Mesothelial cell of epicardium (in vitro differentiated cells): ENCODE data around the gene TXN. TPM values are rescaled to one million over a fixed set of nuclear protein-coding genes. Genes with fewer than 3 reads are reported as not detected.

ENCODE experiments used
- DNase-seq, 2 experiments: peaks; one replicate each; pipeline ENCODE4 v3.0.0; 2021; ENCODE audit warnings: low spot score in 2 of 2; ENCODE audit not compliant: unreplicated experiment in 2 of 2
- H3K27ac Mint-ChIP-seq: 2 replicates; pipeline ENCODE4 v1.8.0; 2021; ENCODE audit warnings: mixed read lengths
- H3K27me3 Mint-ChIP-seq: 2 replicates; pipeline ENCODE4 v1.8.0; 2021; ENCODE audit warnings: low read depth, mixed read lengths
- H3K36me3 Mint-ChIP-seq: 2 replicates; pipeline ENCODE4 v1.8.0; 2021; ENCODE audit warnings: mixed read lengths
- H3K4me1 Mint-ChIP-seq: 2 replicates; pipeline ENCODE4 v1.8.0; 2021; ENCODE audit warnings: mixed read lengths
- H3K4me3 Mint-ChIP-seq: 2 replicates; pipeline ENCODE4 v1.8.0; 2021; ENCODE audit warnings: mild to moderate bottlenecking, moderate library complexity, mixed read lengths
- H3K9me3 Mint-ChIP-seq: 2 replicates; pipeline ENCODE4 v1.8.0; 2021; ENCODE audit warnings: mixed read lengths
- total RNA-seq: library from RNA; stranded (reverse); gene quantifications from 3 replicates; pipeline ENCODE4 v1.2.1, GENCODE V29; 2021
- TF ChIP-seq, protein P1 (sequence below): fragments of 200-600 bp; sonication (generic); IDR thresholded peaks from one replicate; pipeline ENCODE4 v1.5.0; 2021; ENCODE audit warnings: antibody characterized with exemption; ENCODE audit not compliant: unreplicated experiment

Gene TXN
- total RNA-seq, 1 donor from 2014 or later: 114 TPM

DNA sequence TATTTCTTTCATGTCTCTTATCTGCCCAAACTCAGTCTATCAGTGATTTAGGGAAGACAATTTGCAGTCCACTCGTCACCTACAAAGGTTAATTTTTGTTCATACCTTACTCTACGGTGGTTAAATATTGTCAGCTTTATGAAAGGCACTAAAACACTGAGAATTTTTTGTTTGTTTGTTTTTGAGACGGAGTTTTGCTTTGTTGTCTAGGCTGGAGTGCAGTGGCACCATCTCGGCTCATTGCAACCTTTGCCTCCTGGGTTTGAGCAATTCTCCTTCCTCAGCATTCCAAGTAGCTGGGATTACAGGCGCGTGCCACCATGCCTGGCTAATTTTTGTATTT is 26.4 kb upstream of the TXN start:
- H3K36me3 Mint-ChIP-seq: no peaks in the 10 kb centered on the region
- TF ChIP-seq, protein P1, sequence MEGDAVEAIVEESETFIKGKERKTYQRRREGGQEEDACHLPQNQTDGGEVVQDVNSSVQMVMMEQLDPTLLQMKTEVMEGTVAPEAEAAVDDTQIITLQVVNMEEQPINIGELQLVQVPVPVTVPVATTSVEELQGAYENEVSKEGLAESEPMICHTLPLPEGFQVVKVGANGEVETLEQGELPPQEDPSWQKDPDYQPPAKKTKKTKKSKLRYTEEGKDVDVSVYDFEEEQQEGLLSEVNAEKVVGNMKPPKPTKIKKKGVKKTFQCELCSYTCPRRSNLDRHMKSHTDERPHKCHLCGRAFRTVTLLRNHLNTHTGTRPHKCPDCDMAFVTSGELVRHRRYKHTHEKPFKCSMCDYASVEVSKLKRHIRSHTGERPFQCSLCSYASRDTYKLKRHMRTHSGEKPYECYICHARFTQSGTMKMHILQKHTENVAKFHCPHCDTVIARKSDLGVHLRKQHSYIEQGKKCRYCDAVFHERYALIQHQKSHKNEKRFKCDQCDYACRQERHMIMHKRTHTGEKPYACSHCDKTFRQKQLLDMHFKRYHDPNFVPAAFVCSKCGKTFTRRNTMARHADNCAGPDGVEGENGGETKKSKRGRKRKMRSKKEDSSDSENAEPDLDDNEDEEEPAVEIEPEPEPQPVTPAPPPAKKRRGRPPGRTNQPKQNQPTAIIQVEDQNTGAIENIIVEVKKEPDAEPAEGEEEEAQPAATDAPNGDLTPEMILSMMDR: no peak
- H3K4me3 Mint-ChIP-seq: no peak overlapping the region
- peaks cover 10% of the 10 kb centered on the region for H3K4me1 Mint-ChIP-seq
- H3K27me3 Mint-ChIP-seq: peaks cover 3% of the 10 kb centered on the region
- DNase-seq: no peak
- no peak overlapping the region for H3K27ac Mint-ChIP-seq
- H3K9me3 Mint-ChIP-seq: no peaks in the 10 kb centered on the region

DNA sequence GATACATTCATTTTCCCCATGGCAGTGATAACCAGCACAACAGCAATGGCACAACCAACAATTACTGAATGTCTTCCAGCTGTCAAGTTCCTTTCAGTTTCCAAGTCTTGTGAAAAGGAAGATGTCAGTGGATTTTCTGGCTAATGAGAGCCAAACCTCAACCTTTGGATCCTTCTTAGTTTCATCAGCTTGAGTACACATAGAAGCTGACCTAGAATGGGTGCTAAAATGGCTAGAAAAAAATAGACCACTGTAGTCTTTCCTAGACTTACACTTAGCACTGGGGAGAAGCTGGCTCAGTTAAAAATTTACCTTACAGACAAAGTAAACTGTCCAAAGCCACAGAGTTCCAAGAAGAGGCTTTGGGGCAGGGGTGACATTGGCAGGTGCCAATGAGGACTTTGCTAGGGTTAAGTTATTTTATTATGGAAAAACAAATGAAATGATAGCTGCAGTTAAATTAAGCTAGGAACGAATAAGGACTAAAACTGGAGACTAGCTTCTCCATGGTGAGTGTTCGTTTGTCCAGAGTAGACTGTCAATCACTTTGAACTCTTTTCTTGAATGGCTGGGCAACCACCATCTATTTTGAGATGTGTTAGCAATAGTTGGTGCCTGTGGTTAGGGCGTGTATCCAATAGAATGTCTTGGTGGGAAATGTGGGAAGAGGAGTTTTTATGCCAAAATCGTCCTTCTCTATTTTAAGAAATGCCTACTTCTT is 25.9 kb upstream of the TXN start:
- H3K4me3 Mint-ChIP-seq: no peak overlapping the region
- H3K9me3 Mint-ChIP-seq: no peaks in the 10 kb centered on the region
- no peaks in the 10 kb centered on the region for H3K36me3 Mint-ChIP-seq
- no peak overlapping the region for H3K27ac Mint-ChIP-seq
- TF ChIP-seq, protein P1: no peak
- DNase-seq: no peak
- peaks cover 10% of the 10 kb centered on the region for H3K4me1 Mint-ChIP-seq
- H3K27me3 Mint-ChIP-seq: peaks cover 3% of the 10 kb centered on the region

DNA sequence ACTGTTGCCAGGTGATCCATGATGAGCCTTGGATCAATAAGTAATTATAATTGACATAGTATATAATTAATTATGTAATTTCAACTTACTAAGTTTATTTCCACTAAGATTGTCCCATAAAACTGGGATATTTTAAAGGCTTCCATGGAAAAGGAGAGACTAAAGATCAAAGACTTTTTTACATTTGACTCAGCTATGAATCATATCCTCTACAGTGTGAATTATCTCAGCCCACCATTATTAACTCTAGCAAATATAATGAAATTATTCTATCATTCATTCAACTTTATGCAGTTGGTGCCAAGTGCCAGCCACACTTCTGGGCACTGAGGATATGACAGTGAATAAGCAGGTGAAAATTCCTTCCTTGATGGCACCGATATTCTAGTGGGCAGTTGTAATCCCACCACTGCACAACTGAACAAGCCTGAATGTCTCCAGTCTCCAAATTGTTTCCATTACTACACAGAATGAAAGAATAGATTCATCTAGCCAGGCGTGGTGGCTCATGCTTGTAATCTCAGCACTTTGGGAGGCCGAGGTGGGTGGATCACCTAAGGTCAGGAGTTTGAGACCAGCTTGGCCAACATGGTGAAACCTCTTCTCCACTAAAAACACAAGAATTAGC is 21.9 kb upstream of the TXN start:
- H3K27ac Mint-ChIP-seq: no peak overlapping the region
- peaks cover 3% of the 10 kb centered on the region for H3K27me3 Mint-ChIP-seq
- no peaks in the 10 kb centered on the region for H3K36me3 Mint-ChIP-seq
- DNase-seq: no peak
- TF ChIP-seq, protein P1: no peak
- H3K4me3 Mint-ChIP-seq: no peak overlapping the region
- no peaks in the 10 kb centered on the region for H3K9me3 Mint-ChIP-seq
- no peaks in the 10 kb centered on the region for H3K4me1 Mint-ChIP-seq

DNA sequence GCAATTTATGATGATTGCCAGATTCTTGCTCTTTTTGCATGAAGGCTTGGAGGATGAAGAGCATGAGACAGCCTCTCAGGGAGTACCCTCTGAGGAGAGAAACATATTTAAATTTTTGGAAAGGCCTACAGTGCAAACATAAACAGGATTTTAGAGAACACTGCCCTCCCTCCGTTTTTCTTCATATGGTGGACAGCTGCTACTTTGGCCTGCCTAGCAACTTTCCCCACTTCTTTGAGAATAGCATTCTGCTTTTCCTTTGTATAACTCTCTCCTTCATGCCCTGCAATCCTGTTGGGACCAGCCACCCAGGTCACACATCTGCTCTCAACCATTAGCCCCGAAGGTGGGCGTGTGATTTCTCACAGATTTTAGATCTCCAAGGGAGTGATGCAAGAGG is 20.5 kb upstream of the TXN start:
- TF ChIP-seq, protein P1: no peak
- Mint-ChIP-seq H3K27me3 (peaks cover 3% of the 10 kb centered on the region), H3K4me3 (no peak overlapping the region), H3K27ac (no peak overlapping the region), H3K4me1 (no peaks in the 10 kb centered on the region), H3K36me3 (no peaks in the 10 kb centered on the region), H3K9me3 (no peaks in the 10 kb centered on the region)
- no peak for DNase-seq

DNA sequence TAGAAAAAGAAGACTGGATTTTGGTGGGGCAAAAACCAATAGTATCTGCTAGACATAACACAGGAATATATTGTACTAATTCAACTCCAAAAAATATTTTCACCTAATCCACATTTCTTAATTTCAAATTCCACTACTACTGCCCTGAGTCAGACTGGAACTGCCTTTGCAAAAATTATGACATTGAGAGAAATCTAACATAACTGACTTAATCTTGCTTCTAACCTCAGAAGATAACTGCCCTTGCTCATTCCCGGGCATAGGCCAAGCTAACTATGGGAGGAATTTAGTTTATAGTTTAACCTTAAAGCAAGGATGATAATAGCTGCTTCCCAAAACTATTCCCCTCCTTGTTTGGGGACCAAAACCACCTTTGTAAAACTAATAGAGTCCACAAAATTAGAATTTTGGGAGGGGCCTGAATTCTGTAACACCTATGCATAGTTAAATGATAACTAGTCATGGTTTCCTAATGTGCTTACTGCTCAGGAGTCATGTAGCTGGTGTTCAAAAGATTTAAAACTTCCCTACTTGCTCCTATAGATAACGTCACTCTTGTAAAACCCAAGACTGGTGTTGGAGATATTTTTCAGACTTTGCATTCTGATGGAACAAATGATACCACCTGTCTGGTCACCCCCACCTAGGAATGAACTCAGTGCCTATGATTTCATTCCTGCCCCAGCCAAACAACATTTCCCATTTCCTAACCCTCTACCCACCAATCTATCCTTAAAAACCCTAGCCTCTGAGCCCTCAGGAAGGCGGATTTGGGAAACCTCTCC is 14.1 kb upstream of the TXN start:
- Mint-ChIP-seq H3K27me3 (peaks cover 2% of the 10 kb centered on the region), H3K4me1 (no peaks in the 10 kb centered on the region), H3K27ac (no peak overlapping the region), H3K9me3 (peaks cover 7% of the 10 kb centered on the region), H3K36me3 (no peaks in the 10 kb centered on the region), H3K4me3 (no peak overlapping the region)
- DNase-seq: no peak
- TF ChIP-seq, protein P1: no peak
